Frontal cortex (tissue), 4 donors: Measurements from ENCODE around the gene KAT2A. TPM values are rescaled to one million over a fixed set of nuclear protein-coding genes. Genes with fewer than 3 reads are reported as not detected.
"Not testable (repeated sequence)": the region's sequence is repeated elsewhere in the genome, so short reads cannot be mapped to it uniquely, and the experiment has no call there.

Source experiments
- DNase-seq, 2 donors: peaks; one replicate each; pipeline ENCODE4 v3.0.0; 2012; ENCODE audit warnings: low spot score in 2 of 2
- FAIRE-seq: peaks from 2 replicates; lab custom pipeline; 2012; peaks lifted over from hg19 to GRCh38; lab: Jason Lieb, UNC
- total RNA-seq: library from RNA; depleted of rRNA; stranded (reverse); fragments of >200 nt; gene quantifications from one replicate; pipeline ENCODE4 v1.2.3, GENCODE V29; 2014
- donor health status: control.
- donor health status: control.
- donor health status: control.

KAT2A gene
- 10.2 TPM for total RNA-seq

GRCh38 chr17:42120770-42121769 lies at the start of gene KAT2A:
Gene KAT2A, minus strand, starts transcription at chr17:42121367. Its CDS starts 63 bp downstream, at chr17:42121304.
- DNase-seq: peak; percentile 96 to 97
- no peak for FAIRE-seq

GRCh38 chr17:42169351-42169750 lies 48.2 kb upstream of the KAT2A start:
- FAIRE-seq (no peak), DNase-seq (no peak)

GRCh38 chr17:42167807-42168206 lies 46.6 kb upstream of the KAT2A start:
- FAIRE-seq (no peak), DNase-seq (no peak)

- no peak for DNase-seq
- no peak for FAIRE-seq
Observed at GRCh38 chr17:42166196-42166763, 45.1 kb upstream of the KAT2A start.

GRCh38 chr17:42165751-42166150 lies 44.6 kb upstream of the KAT2A start:
- FAIRE-seq: no peak

GRCh38 chr17:42163696-42164407 lies 42.7 kb upstream of the KAT2A start:
- no peak for FAIRE-seq
- no peak for DNase-seq

More at GRCh38 chr17:42165751-42166150, 44.6 kb upstream of the KAT2A start:
- DNase-seq: no peak

GRCh38 chr17:42163113-42163512 lies 41.9 kb upstream of the KAT2A start:
- FAIRE-seq: no peak
- DNase-seq: no peak

GRCh38 chr17:42160531-42160910 lies 39.4 kb upstream of the KAT2A start:
- no peak for DNase-seq
- FAIRE-seq: no peak

- DNase-seq (no peak), FAIRE-seq (no peak)
Observed at GRCh38 chr17:42159796-42160530, 38.8 kb upstream of the KAT2A start.

- DNase-seq (no peak), FAIRE-seq (no peak)
Observed at GRCh38 chr17:42155614-42156045, 34.5 kb upstream of the KAT2A start.

- FAIRE-seq (no peak), DNase-seq (no peak)
Observed at GRCh38 chr17:42153919-42154742, 33.0 kb upstream of the KAT2A start.

GRCh38 chr17:42146911-42147607 lies 25.9 kb upstream of the KAT2A start:
- DNase-seq (no peak), FAIRE-seq (no peak)

GRCh38 chr17:42143138-42143537 lies 22.0 kb upstream of the KAT2A start:
- not testable (repeated sequence) for DNase-seq, FAIRE-seq

GRCh38 chr17:42142371-42142896 lies 21.3 kb upstream of the KAT2A start:
- FAIRE-seq (no peak), DNase-seq (no peak)

GRCh38 chr17:42141382-42141781 lies 20.2 kb upstream of the KAT2A start:
- FAIRE-seq: no peak
- no peak for DNase-seq

- DNase-seq, FAIRE-seq: not testable (repeated sequence)
Observed at GRCh38 chr17:42140690-42141089, 19.5 kb upstream of the KAT2A start.

- FAIRE-seq: no peak
- DNase-seq: no peak
Observed at GRCh38 chr17:42138749-42139492, 17.8 kb upstream of the KAT2A start.
